HepG2 (cell line): ENCODE measurements around the gene ZNF490. TPM values are rescaled to one million over a fixed set of nuclear protein-coding genes. Genes with fewer than 3 reads are reported as not detected.

Experiments
- AHDC1 ChIP-seq: sonication (generic); formaldehyde crosslinking; IDR thresholded peaks from 2 replicates; pipeline ENCODE4 v1.5.1; 2020; ENCODE audit warnings: mild to moderate bottlenecking, missing genetic modification reagents, borderline replicate concordance
- ARID2 ChIP-seq: sonication (generic); formaldehyde crosslinking; IDR thresholded peaks from 2 replicates; pipeline ENCODE4 v1.8.1; 2022; ENCODE audit warnings: mild to moderate bottlenecking, missing genetic modification reagents, borderline replicate concordance
- CENPBD1 ChIP-seq: sonication (generic); formaldehyde crosslinking; IDR thresholded peaks from 2 replicates; pipeline ENCODE4 v1.8.0; 2022; ENCODE audit warnings: missing genetic modification reagents, low read depth, mild to moderate bottlenecking, borderline replicate concordance
- FLYWCH1 ChIP-seq: sonication (generic); formaldehyde crosslinking; IDR thresholded peaks from 2 replicates; pipeline ENCODE4 v1.8.1; 2023; ENCODE audit warnings: mild to moderate bottlenecking, missing genetic modification reagents
- GTF3A ChIP-seq: sonication (generic); formaldehyde crosslinking; conservative IDR thresholded peaks from 2 replicates; pipeline ENCODE4 v1.4.0; 2020; ENCODE audit warnings: mild to moderate bottlenecking, missing genetic modification reagents
- HNRNPUL1 ChIP-seq: fragments of 200-400 bp; formaldehyde crosslinking; IDR thresholded peaks from 2 replicates; pipeline ENCODE4 v1.6.1; 2017; ENCODE audit warnings: low read depth, mild to moderate bottlenecking, low read length, moderate library complexity
- HOXA3 ChIP-seq: sonication (generic); formaldehyde crosslinking; IDR thresholded peaks from 2 replicates; pipeline ENCODE4 v1.5.0; 2020; ENCODE audit warnings: missing genetic modification reagents
- KDM6A ChIP-seq: IDR thresholded peaks from 2 replicates; pipeline ENCODE4 v1.6.1; 2016; ENCODE audit warnings: low read depth
- MEF2D ChIP-seq: sonication (generic); formaldehyde crosslinking; IDR thresholded peaks from 2 replicates; pipeline ENCODE4 v1.5.1; 2020; ENCODE audit warnings: mild to moderate bottlenecking, missing genetic modification reagents
- MLLT10 ChIP-seq: sonication (generic); formaldehyde crosslinking; IDR thresholded peaks from 2 replicates; pipeline ENCODE4 v1.4.0; 2020; ENCODE audit warnings: missing genetic modification reagents
- MTF2 ChIP-seq: sonication (generic); formaldehyde crosslinking; IDR thresholded peaks from 2 replicates; pipeline ENCODE4 v1.5.0; 2020; ENCODE audit warnings: missing genetic modification reagents, borderline replicate concordance
- NCOA2 ChIP-seq: sonication (generic); formaldehyde crosslinking; IDR thresholded peaks from 2 replicates; pipeline ENCODE4 v1.8.0; 2022; ENCODE audit warnings: inconsistent platforms
- NFYC ChIP-seq: IDR thresholded peaks from 2 replicates; pipeline ENCODE4 v1.6.1; 2016; ENCODE audit warnings: missing genetic modification reagents, missing compliant biosample characterization
- RARA ChIP-seq: IDR thresholded peaks from 2 replicates; pipeline ENCODE4 v1.6.1; 2016; ENCODE audit warnings: missing genetic modification reagents, missing compliant biosample characterization
- SATB2 ChIP-seq: sonication (generic); formaldehyde crosslinking; IDR thresholded peaks from 2 replicates; pipeline ENCODE4 v1.5.0; 2020; ENCODE audit warnings: missing genetic modification reagents
- SRF ChIP-seq: IDR thresholded peaks from 2 replicates; pipeline ENCODE4 v1.6.1; 2011; ENCODE audit warnings: mild to moderate bottlenecking, low read depth, low read length, moderate library complexity
- STAG1 ChIP-seq: sonication (generic); formaldehyde crosslinking; IDR thresholded peaks from 2 replicates; pipeline ENCODE4 v1.4.0; 2020; ENCODE audit warnings: missing genetic modification reagents
- ZBTB34 ChIP-seq: sonication (generic); formaldehyde crosslinking; IDR thresholded peaks from 2 replicates; pipeline ENCODE4 v1.8.0; 2022; ENCODE audit warnings: mild to moderate bottlenecking, missing genetic modification reagents
- ZMYM3 ChIP-seq: sonication (generic); formaldehyde crosslinking; IDR thresholded peaks from 2 replicates; pipeline ENCODE4 v1.5.1; 2020; ENCODE audit warnings: mild to moderate bottlenecking, missing genetic modification reagents
- ZNF350 ChIP-seq: sonication (generic); formaldehyde crosslinking; IDR thresholded peaks from 2 replicates; pipeline ENCODE4 v1.4.0; 2020; ENCODE audit warnings: mild to moderate bottlenecking, low read depth, missing genetic modification reagents, borderline replicate concordance
- ZNF382 ChIP-seq: sonication (generic); formaldehyde crosslinking; IDR thresholded peaks from 2 replicates; pipeline ENCODE4 v1.5.0; 2020; ENCODE audit warnings: missing genetic modification reagents, mild to moderate bottlenecking, borderline replicate concordance
- ZNF431 ChIP-seq: sonication (generic); formaldehyde crosslinking; IDR thresholded peaks from 2 replicates; pipeline ENCODE4 v1.9.0; 2022; ENCODE audit warnings: missing genetic modification reagents, low read depth, mild to moderate bottlenecking, borderline replicate concordance
- polyA plus RNA-seq, 8 experiments: library from polyadenylated mRNA; depleted of rRNA in 3 of 8; stranded (reverse) in 7 of 8; unstranded in 1 of 8; fragments of >200 nt; fragmentation: Illumina TruSeq in 4 of 8; extraction: Trizol in 4 of 8; gene quantifications; 2 replicates each; pipeline versions ENCODE4 v1.2.1 to v1.2.3, GENCODE V29; 2011 to 2016; ENCODE audit warnings: low read depth in 4 of 8, missing spikeins in 1 of 8, mixed read lengths in 1 of 8; ENCODE audit not compliant: insufficient read depth in 1 of 8
- total RNA-seq, 5 experiments: library from RNA; depleted of rRNA; stranded (reverse); fragments of >200 nt; fragmentation: Illumina TruSeq; extraction: Trizol; gene quantifications; 2 replicates each; pipeline ENCODE4 v1.2.3, GENCODE V29; 2016; ENCODE audit warnings: low read depth in 1 of 5

ZNF490 gene
- total and polyA plus RNA-seq, 2 of the 13 experiments (the other 11 are each of a cell fraction or from before 2014, with no cell fraction given), result 1.3 to 2.9 TPM

- TF ChIP-seq RARA (CRISPR knock-in tag) (no peak; the same call in 1 of the 2 replicates), SATB2 (CRISPR knock-in tag) (no peak), ZBTB34 (CRISPR knock-in tag) (no peak), CENPBD1 (CRISPR knock-in tag) (peak; percentile 16; the same call in 1 of the 2 replicates), ZNF350 (CRISPR knock-in tag) (peak; percentile 90), HOXA3 (CRISPR knock-in tag) (peak; percentile 91), MEF2D (CRISPR knock-in tag) (peak; percentile 88), ZNF431 (0 out of 2 replicates have a peak, but pooled peaks have one; percentile 52), NCOA2 (CRISPR knock-in tag) (peak; percentile 57; the same call in 1 of the 2 replicates), HNRNPUL1 (no peak), MLLT10 (no peak), ARID2 (CRISPR knock-in tag) (peak; percentile 56; the same call in 1 of the 2 replicates), AHDC1 (no peak), GTF3A (CRISPR knock-in tag) (0 out of 2 replicates have a peak, but pooled peaks have one; percentile 7), SRF (peak; percentile 60; the same call in 1 of the 2 replicates), KDM6A (CRISPR knock-in tag) (no peak), STAG1 (no peak), ZMYM3 (CRISPR knock-in tag) (0 out of 2 replicates have a peak, but pooled peaks have one; percentile 23), FLYWCH1 (no peak), NFYC (CRISPR knock-in tag) (peak; percentile 87), ZNF382 (CRISPR knock-in tag) (no peak), MTF2 (CRISPR knock-in tag) (no peak; the same call in 1 of the 2 replicates)
These were observed at the start of gene ZNF490, which contains the start of gene ZNF791 (continued) for GRCh38 chr19:12610540-12611360.
